IPS-NIHi7 (cell line): ENCODE data around the gene SLC6A3.
"Not testable (repeated sequence)": the region's sequence is repeated elsewhere in the genome, so short reads cannot be mapped to it uniquely, and the experiment has no call there.

Experiments used
- DNase-seq: peaks from one replicate; pipeline ENCODE4 v3.0.0; 2012; ENCODE audit warnings: mixed read lengths; ENCODE audit errors: extremely low spot score

The SLC6A3 gene

GRCh38 chr5:1374679-1375055 is 70.6 kb downstream of the SLC6A3 start:
- no peak for DNase-seq

DNA sequence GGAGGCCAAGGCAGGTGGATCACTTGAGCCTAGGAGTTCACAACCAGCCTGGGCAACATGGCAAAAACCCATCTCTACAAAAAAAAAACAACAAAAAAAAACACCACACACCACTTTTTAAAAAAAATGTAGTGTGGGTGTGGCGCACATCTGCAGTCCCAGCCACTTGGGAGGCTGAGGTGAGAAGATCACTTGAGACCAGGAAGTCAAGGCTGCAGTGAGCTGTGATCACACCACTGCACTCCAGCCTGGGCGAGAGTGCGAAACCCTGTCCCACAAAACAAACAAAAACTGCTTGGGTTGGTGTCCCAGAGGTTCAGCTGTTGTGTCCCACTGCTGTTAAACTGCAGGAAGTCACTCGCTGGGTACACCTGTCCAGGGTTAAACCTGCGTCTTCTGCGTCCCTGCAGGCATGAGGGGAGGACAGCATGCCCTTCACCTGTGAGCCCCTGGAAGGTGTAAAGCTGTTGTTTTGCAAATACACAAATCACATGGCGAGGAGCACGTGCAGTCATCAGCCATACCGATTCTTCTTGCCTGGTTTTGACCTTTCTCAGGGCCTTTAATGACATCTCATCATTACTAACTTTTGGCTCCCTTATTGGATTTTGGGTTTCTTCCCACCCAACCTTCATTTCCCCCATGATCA is 71.1 kb downstream of the SLC6A3 start:
- no peak for DNase-seq

GRCh38 chr5:1371972-1372342 is 73.3 kb downstream of the SLC6A3 start:
- not testable (repeated sequence) for DNase-seq

GRCh38 chr5:1371218-1371971 is 73.8 kb downstream of the SLC6A3 start:
- DNase-seq = no peak

- DNase-seq = no peak
Measured at GRCh38 chr5:1370006-1370405, 75.2 kb downstream of the SLC6A3 start.

DNA sequence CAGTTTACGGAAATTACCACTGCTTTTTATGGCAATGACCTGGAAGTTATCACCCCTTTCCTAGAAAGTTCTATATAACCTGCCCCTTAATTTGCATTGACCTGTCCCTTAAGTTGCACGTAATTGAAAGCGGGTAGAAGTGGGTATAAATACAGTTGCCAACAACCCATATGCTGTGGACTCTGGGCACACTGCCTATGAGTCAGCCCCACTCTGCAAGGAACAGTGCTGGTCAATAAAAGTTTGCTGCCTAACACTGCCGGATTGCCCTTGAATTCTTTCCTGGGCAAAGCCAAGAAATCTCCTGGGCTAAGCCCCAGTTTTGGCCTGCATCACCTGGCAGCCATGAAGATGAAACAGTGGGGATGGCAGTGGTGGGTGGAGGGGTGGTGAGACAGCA is 76.5 kb downstream of the SLC6A3 start:
- DNase-seq = no peak

DNA sequence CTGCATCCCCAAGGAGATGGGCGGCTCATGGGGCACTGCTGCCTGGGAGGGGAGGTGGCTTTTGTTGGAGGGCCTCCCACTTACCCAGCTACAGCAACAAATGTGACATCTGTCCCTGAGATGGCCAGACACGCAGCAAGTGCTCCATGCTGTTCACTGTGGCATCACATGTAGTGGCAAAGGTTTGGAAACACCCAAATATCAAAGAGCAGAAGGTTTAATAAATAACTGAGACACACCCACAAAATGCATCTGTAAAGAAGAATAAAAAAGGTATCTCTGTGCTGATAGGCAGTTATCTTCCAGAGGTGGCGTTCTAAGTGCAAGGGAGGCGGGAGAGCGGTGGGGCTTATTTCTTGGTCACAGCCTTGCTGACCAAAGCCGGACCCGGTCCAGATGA is 77.0 kb downstream of the SLC6A3 start:
- DNase-seq = no peak

DNA sequence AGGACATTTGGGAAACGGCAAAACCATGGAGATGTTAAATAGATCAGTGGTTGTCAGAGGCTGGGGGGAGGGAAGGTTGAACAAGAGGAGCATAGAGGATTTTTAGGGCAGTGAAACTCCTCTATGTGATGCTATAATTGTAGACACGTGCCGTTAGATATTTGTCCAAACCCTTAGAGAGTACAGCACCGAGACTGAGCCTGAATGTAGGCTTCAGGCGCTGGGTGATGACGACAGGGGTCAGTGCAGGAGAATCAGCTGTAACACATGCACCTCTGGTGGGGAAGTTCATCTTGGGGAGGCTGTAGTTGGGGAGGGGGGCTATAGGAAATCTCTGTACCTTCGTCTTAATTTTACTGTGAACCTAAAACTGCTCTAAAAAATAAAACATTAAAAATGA is 78.1 kb downstream of the SLC6A3 start:
- no peak for DNase-seq

DNA sequence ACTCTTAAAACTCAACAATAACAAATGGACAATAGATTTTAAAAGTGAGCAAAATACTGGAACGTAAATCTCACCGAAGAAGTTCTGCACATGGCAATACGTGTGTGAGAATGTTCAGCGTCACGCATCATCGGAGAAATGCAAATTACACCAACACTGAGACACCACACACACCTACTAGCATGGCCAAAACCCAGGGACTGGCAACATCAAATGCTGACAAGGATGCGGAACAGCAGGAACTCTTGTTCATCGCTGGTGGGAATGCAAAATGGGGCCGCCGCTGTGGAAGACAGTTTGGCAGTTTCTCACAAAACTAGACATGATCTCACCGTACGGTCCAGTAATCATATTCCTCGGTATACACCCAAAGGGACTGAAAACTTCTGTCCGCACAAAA is 78.7 kb downstream of the SLC6A3 start:
- no peak for DNase-seq

DNA sequence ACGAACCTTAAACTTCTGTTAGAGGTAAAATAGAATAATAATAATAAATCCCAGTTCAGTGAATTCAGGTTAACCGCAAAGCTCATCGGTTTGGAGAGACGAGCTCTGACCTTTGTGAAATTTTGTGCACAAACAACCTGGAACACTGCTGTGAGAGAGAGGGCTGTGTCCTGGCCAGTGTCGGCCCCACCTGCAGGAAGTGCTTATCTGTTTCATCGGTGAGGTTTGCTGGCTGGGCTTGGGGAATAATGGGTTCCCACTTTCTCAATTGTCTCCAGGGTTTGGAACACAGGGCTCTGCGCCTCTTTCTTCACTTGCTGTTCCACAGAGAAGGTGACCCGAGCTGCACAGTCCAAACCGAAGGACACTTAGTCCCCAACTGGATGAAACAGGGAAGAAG is 81.0 kb downstream of the SLC6A3 start:
- no peak for DNase-seq

- DNase-seq = no peak
Measured at GRCh38 chr5:1363581-1363980, 81.7 kb downstream of the SLC6A3 start.

- DNase-seq = no peak
Measured at GRCh38 chr5:1363160-1363559, 82.1 kb downstream of the SLC6A3 start.

DNA sequence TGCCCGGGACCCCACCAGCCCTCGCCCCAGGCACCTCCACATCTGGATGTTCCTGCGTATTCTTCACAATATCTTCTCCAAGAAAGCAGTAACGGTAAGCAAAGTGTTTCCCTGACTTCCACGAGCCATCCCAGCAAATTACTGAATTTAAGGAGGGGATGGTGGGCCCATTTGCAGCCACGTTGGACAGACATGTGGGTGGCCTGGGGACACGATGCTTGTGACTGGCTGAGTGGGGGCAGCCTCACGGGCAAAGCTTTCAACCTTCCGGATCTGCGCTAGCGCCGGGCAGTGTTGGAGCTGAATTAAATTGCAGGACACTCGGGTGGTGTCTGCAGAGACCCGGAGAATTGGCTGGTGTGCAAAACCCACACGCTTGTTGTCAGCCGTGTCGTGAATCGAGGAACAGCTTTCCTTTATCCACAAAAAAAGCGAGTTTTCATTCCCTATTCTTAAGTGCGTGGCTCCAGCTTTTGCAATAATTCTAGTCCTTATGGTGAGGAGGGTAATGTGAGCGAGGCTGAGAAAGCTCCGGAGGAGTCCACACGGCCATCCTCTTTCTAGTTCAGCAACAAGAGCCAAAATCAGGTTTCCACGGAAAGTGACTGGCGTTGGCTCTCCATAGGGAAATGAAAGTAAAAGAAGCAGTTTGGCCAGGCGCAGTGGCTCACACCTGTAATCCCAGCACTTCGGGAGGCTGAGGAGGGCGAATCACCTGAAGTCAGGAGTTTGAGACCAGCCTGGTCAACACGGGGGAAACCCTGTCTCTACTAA is 82.8 kb downstream of the SLC6A3 start:
- DNase-seq = no peak

DNA sequence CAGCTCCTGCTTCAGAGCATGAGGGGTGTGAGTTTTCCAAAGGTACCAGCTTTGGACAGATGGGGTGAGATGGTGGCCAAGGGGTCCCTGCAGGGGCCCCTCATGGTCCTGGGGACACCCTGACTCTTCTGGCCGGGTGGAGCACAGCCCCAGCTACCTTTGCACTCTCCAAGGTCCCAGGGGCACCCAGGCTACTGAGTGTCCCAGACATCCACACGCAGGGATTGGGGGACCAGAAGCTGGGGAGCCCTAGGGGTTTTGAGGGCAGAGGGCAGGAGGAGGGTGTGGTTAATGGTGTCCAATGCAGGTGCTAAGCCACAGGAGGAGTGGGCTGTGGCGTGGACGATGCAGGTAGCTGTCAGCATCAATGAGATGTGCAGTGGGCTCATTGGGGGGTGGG is 84.4 kb downstream of the SLC6A3 start:
- DNase-seq = no peak

- not testable (repeated sequence) for DNase-seq
Measured at GRCh38 chr5:1360367-1360766, 84.9 kb downstream of the SLC6A3 start.

GRCh38 chr5:1359713-1360112 is 85.5 kb downstream of the SLC6A3 start:
- no peak for DNase-seq

- DNase-seq = no peak
Measured at GRCh38 chr5:1359031-1359645, 86.1 kb downstream of the SLC6A3 start.

GRCh38 chr5:1358726-1359025 is 86.6 kb downstream of the SLC6A3 start:
- no peak for DNase-seq

DNA sequence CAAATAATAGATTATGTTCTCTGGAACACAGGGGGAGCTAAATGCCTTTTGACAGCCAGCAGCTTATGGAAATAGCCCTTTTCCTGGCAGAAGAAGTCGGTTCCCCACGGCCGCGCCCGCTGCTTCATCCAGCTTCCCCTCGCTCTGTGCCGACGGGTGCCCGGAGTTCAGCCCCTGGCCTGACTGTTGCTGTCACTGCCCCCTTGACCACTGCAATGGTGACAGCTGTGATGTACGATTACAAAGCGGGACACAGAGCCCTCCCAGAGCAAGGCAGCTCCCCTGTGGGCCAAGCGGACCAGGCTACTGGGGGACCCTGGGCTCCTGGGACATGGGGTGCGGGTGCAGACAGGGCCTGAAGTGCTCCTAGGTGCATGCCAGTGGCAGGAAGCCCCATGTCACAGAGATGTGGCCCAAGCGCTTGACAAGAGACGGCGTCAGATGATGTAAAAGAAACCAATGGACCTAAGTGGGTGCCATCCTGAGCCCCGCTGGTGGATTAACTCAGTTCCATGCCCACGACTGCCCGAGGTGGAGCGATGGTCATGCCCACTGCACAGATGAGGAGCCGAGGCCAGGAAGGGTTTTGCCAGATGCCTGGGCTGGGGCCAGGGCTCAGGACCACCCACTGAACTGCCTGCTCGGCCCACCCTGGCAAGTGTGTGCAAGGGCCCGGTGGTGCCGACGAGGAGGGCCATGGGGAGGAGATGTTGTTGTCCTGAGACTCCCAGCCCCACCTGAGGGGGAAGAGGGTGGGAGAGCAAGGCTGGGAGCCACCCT is 87.1 kb downstream of the SLC6A3 start:
- DNase-seq = no peak

- DNase-seq = no peak
Measured at GRCh38 chr5:1356873-1357787, 88.1 kb downstream of the SLC6A3 start.

- no peak for DNase-seq
Measured at GRCh38 chr5:1354576-1354975, 90.7 kb downstream of the SLC6A3 start.
